Effector CD4-positive, alpha-beta T cell (primary cell): ENCODE measurements around the gene TMEM185A.
"Not testable (repeated sequence)": the region's sequence is repeated elsewhere in the genome, so short reads cannot be mapped to it uniquely, and the experiment has no call there.

Experiments used
- DNase-seq: peaks from one replicate; pipeline ENCODE4 v3.0.0-alpha.2; 2020

The TMEM185A gene

DNA sequence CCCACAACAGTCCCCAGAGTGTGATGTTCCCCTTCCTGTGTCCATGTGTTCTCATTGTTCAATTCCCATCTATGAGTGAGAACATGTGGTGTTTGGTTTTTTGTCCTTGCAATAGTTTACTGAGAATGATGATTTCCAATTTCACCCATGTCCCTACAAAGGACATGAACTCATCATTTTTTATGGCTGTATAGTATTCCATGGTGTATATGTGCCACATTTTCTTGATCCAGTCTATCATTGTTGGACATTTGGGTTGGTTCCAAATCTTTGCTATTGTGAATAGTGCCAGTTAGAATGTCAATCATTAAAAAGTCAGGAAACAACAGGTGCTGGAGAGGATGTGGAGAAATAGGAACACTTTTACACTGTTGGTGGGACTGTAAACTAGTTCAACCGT lies 11.9 kb downstream of the TMEM185A start:
- not testable (repeated sequence) for DNase-seq

GRCh38 chrX:149618871-149619270 lies 12.7 kb downstream of the TMEM185A start:
- no peak for DNase-seq

DNA sequence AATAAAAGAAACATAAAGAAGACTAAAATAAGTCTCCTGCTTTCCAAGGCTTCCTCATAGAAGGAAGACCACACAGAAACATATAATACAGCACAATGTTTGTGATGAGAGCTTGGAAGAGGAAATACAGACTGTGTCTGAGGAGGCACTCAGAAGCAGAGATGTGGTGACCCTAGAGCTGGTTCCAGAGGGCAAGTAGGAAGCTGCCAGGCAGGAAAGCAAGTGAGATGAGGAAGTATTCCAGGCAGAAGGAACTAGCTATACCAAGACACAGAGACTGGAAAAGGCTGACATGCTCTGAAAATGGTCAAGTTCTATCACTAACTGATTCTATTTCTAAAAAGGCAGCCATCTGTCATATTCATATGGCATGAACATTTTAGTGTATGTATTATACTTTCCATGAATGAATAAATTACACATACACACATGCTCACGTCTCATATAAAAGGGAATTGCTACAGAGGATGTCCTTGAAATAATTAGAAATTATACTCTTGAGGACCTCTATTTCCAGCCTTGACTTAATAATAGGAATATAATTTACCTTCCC lies 19.9 kb downstream of the TMEM185A start:
- no peak for DNase-seq

DNA sequence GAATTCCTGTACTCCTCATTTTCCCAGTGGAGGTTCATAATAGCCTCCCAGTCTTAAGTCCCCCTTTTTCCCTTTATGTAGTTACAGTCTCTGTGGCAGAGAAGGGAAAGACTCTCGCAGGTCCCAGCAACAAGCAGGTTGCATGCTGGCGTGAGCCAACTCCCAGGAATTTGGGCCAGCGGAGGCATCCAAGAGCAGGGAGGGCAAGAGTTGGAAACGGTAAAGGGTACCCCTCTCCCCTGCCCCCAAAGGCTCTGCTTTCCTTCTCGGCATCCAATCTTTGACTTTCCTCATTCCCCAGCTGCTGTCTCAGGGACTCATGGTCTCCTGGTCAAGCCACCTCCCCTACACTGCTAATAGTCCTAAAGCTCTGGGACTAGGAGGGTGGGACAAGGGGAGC lies 21.1 kb downstream of the TMEM185A start:
- DNase-seq, result no peak

- DNase-seq, result no peak
Measured at GRCh38 chrX:149607699-149608098, 23.9 kb downstream of the TMEM185A start.

DNA sequence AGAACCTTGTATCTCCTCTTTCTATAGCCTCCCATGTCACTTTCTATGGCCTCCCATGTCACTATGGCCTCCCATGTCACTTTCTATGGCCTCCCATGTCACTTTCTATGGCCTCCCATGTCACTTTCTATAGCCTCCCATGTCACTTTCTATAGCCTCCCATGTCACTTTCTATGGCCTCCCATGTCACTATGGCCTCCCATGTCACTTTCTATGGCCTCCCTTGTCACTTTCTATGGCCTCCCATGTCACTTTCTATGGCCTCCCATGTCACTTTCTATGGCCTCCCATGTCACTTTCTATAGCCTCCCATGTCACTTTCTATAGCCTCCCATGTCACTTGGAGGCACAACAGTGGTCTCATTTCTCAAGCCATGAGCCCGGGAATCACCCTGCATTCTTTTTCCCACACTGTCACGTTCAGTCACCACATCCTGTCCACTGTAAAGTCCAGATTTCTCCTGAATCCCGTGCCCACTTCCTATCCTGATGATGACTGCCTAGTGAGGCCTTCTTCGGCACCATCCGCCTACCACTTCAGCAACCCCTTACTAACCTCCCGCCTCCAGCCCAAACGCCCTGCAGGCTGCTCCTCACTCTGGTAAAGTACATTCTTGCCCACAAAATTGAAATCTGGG lies 26.2 kb downstream of the TMEM185A start:
- DNase-seq, result not testable (repeated sequence)

- DNase-seq, result not testable (repeated sequence)
Measured at GRCh38 chrX:149598603-149599002, 33.0 kb downstream of the TMEM185A start.

DNA sequence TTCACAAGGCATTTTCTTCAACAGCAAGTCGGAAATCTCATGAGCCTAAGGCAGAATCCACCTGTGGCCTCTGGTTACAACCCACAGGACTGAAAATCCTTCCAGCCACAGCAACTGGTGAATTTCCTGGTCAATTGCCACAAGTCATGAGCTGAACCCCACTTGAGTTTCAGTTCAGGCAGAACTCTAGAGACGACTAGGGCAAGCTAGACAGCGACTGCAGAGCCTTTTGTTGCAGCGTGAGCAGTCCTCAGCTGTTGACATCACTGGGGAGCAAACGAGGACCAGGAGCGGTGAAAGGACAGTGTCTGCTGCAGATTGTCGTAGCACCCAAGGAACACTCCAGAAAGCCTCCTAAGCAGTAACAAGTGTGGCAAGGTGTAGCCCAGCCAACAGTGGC lies 35.6 kb downstream of the TMEM185A start:
- not testable (repeated sequence) for DNase-seq

GRCh38 chrX:149595214-149595613 lies 36.4 kb downstream of the TMEM185A start, which contains the start of gene HSFX2:
TSS of gene HSFX2 (minus strand) at chrX:149595314. CDS start at chrX:149594700, 614 bp downstream.
- not testable (repeated sequence) for DNase-seq

GRCh38 chrX:149590993-149591392 lies 40.6 kb downstream of the TMEM185A start:
- DNase-seq, result not testable (repeated sequence)

- DNase-seq, result not testable (repeated sequence)
Measured at GRCh38 chrX:149587359-149587758, 44.2 kb downstream of the TMEM185A start, which contains the start of gene MAGEA9B. TSS of gene MAGEA9B (minus strand) at chrX:149587459. CDS start at chrX:149583179, 4,280 bp downstream.

- not testable (repeated sequence) for DNase-seq
Measured at GRCh38 chrX:149585631-149586030, 46.0 kb downstream of the TMEM185A start.

DNA sequence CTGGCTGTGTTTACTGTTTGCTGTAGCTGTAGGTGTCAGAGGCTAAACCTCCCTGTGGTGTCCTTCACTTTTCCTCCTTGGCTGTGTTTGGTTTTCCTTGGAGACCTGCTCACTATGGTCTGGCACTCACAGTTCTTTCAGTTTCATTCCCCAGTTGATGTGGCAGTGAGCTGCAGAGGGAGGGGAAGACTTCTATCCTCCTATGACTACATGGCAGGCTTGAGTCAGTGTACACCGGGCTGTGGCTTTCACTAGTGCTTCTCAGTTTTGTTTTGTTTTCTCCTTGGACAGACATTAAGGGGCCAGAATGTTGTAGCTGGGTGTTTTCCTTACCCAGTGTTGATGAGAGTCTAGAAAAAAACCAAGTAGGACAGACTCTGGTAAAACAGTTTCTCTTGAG lies 58.1 kb downstream of the TMEM185A start:
- DNase-seq, result not testable (repeated sequence)

GRCh38 chrX:149572743-149573142 lies 58.8 kb downstream of the TMEM185A start:
- no peak for DNase-seq

DNA sequence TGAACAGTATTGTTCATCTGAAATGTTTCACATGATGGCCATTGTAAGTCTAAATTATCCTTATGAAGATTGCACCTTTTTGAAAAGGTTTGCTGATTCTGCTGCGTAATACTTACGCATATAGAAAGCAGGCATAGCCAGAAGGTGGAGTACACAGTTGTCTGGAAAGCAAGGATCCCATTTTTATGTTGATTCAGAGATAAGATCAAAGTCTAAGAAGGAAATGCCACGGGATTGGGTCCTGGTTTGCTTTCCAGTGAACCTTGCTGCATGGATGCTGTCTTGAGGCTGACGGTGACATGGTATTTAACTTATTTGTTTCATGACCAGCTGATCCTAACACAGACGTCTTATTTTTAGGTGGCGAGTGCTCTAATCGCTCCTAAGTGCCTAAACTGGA lies 59.8 kb downstream of the TMEM185A start:
- no peak for DNase-seq

GRCh38 chrX:149570668-149571067 lies 60.9 kb downstream of the TMEM185A start:
- no peak for DNase-seq

GRCh38 chrX:149569770-149570169 lies 61.8 kb downstream of the TMEM185A start:
- DNase-seq, result no peak

- no peak for DNase-seq
Measured at GRCh38 chrX:149568701-149569296, 62.8 kb downstream of the TMEM185A start.

GRCh38 chrX:149567621-149568417 lies 63.8 kb downstream of the TMEM185A start:
- DNase-seq, result no peak

DNA sequence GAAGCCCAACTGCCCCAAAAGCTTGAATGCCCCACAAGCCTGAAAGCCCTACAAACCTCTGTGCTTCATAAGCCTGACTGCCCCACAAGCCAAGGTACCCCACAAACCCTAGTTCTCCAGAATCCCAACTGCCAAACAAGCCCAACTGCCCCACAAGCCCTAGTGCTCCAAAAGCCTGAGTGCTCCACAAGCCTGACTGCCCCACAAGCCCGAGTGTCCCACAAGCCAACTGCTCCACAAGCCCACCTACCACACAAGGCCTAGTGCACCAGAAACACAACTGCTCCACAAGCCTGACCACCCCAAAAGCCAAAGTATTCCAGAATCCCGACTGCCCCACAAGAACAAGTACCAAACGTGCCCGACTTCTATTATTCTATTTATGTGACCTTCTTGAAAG lies 68.2 kb downstream of the TMEM185A start:
- DNase-seq, result no peak

- DNase-seq, result not testable (repeated sequence)
Measured at GRCh38 chrX:149555251-149555650, 76.3 kb downstream of the TMEM185A start.

DNA sequence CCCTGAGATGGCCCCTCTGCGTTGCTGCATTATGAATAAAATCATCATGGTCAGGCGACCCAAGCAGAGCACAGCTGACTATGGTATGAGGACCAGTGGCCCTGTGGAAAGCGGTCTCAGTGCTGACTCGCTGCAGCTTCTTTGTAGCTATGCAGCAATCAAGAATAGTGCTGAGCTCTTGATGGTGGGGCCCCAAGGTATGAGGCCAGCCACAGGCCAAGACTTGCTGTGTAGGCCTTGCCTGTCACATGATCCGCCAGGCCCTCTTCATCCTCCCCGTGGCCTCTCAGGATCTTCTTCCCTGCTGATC lies 79.7 kb downstream of the TMEM185A start:
- DNase-seq, result not testable (repeated sequence)

- not testable (repeated sequence) for DNase-seq
Measured at GRCh38 chrX:149551245-149551938, 80.2 kb downstream of the TMEM185A start.
